Endothelial cell of coronary artery (primary cell): Measurements from ENCODE around the gene SNPH. TPM values are rescaled to one million over a fixed set of nuclear protein-coding genes. Genes with fewer than 3 reads are reported as not detected.

Experiments
- total RNA-seq: library from RNA; depleted of rRNA; stranded (reverse); fragments of >200 nt; gene quantifications from 2 replicates; pipeline ENCODE4 v1.2.3, GENCODE V29; 2014

The SNPH gene, protein sequence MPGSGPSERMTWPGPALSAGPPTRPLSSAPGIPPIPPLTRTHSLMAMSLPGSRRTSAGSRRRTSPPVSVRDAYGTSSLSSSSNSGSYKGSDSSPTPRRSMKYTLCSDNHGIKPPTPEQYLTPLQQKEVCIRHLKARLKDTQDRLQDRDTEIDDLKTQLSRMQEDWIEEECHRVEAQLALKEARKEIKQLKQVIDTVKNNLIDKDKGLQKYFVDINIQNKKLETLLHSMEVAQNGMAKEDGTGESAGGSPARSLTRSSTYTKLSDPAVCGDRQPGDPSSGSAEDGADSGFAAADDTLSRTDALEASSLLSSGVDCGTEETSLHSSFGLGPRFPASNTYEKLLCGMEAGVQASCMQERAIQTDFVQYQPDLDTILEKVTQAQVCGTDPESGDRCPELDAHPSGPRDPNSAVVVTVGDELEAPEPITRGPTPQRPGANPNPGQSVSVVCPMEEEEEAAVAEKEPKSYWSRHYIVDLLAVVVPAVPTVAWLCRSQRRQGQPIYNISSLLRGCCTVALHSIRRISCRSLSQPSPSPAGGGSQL
- 7.6 and 11.5 TPM in 2 replicates for total RNA-seq

DNA sequence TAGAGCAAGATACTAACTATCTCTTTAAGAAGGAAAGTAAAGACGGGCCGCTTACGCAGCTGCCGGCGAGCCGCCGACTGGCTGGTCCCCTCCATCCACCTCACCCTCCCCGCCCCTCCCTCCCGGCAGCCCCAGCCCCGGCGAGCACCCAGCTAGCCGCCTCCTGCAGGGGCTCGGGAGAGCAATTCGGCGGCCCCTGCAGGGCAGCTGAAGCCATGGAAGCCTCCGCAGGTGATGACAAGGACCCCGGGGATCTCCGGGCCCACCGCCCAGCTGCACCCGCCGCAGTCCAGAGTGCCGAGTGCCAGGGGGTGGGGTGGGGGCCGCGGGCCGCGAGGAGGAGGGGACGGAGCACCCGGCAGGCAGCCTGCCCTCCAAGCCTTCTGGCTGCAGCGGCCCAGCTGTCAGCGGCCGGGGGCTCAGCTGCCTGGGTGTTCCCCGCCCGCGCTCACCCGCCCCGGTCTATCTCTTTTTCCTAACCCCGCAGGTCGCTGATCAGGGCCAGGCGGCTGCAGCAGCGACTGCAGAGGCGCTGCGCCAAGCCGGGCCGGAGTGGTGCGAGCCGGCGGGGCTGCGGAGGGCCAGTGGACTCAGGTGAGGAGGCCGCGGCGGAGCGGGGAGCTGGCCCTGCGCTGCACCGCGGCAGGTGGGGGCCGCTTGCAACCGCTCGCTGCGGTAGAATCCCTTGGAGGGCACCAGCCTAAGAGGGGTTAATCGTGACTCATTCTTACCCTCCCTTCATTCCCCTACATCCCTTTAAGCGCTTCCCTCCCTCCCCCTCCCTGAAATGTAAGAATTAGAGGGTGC is at the start of gene SNPH:
Gene SNPH (plus strand): TSS at position 128 of the 807 bp plus-strand sequence. CDS start 29,946 bp downstream, outside the sequence.

GRCh38 chr20:1225783-1226654 is 40.1 kb upstream of the SNPH start, which contains the start of gene RAD21L1:
TSS of gene RAD21L1 (plus strand) at chr20:1226044. CDS start at chr20:1228454, 2,410 bp downstream.

GRCh38 chr20:1328680-1329330 is 62.7 kb downstream of the SNPH start, which contains the start of gene SDCBP2:
TSS of gene SDCBP2 (minus strand) at chr20:1329139. CDS start at chr20:1320416, 8,723 bp downstream.

Other genes with a start within 250 kb of the SNPH start
- 22.1 and 29.0 TPM in 2 replicates for gene PSMF1, start 147.7 kb upstream of the SNPH start, total RNA-seq
- gene TMEM74B, start 81.3 kb upstream of the SNPH start, total RNA-seq: 1.2 and 1.6 TPM in 2 replicates
- gene C20orf202, start 62.8 kb upstream of the SNPH start, total RNA-seq: 0.09 TPM in 1 of 2 replicates, not detected in the other
- gene RAD21L1, start 40.2 kb upstream of the SNPH start, total RNA-seq: under 0.01 and 0.09 TPM in 2 replicates
- 3.2 and 8.1 TPM in 2 replicates for gene SDCBP2, start 62.8 kb downstream of the SNPH start, total RNA-seq
- gene FKBP1A, start 126.8 kb downstream of the SNPH start, total RNA-seq: 269 and 330 TPM in 2 replicates
- gene NSFL1C, start 200.6 kb downstream of the SNPH start, total RNA-seq: 29.2 and 34.0 TPM in 2 replicates
- gene SIRPB2, start 225.1 kb downstream of the SNPH start, total RNA-seq: 0.47 and 3.2 TPM in 2 replicates